CMK (cell line): ENCODE data around the gene MAGOHB.
"Not testable (repeated sequence)": the region's sequence is repeated elsewhere in the genome, so short reads cannot be mapped to it uniquely, and the experiment has no call there.

Experiments used
- DNase-seq: peaks from one replicate; pipeline ENCODE4 v3.0.0-alpha.2; 2010; ENCODE audit warnings: low read depth

The MAGOHB gene

GRCh38 chr12:10613349-10614055 is at the start of gene MAGOHB:
Gene MAGOHB, minus strand, starts transcription at chr12:10613609. Its CDS starts 77 bp downstream, at chr12:10613532.
- peak; percentile 88 for DNase-seq

GRCh38 chr12:10661338-10661737 is 47.9 kb upstream of the MAGOHB start:
- DNase-seq: no peak

GRCh38 chr12:10654003-10654402 is 40.6 kb upstream of the MAGOHB start:
- no peak for DNase-seq

GRCh38 chr12:10652192-10652591 is 38.8 kb upstream of the MAGOHB start:
- DNase-seq: no peak

GRCh38 chr12:10646576-10646975 is 33.2 kb upstream of the MAGOHB start:
- DNase-seq: not testable (repeated sequence)

- no peak for DNase-seq
These were observed 32.5 kb upstream of the MAGOHB start for GRCh38 chr12:10645910-10646309.

GRCh38 chr12:10641735-10642500 is 28.5 kb upstream of the MAGOHB start:
- DNase-seq: no peak

GRCh38 chr12:10638728-10639127 is 25.3 kb upstream of the MAGOHB start:
- no peak for DNase-seq

GRCh38 chr12:10636611-10637010 is 23.2 kb upstream of the MAGOHB start:
- DNase-seq: no peak

- DNase-seq: no peak
These were observed 22.7 kb upstream of the MAGOHB start for GRCh38 chr12:10636124-10636523.

- no peak for DNase-seq
These were observed 21.9 kb upstream of the MAGOHB start for GRCh38 chr12:10635306-10635705.

- DNase-seq: no peak
These were observed 21.0 kb upstream of the MAGOHB start for GRCh38 chr12:10634427-10634826.

- no peak for DNase-seq
These were observed 20.1 kb upstream of the MAGOHB start for GRCh38 chr12:10633541-10633940.

GRCh38 chr12:10632226-10632625 is 18.8 kb upstream of the MAGOHB start:
- DNase-seq: no peak

GRCh38 chr12:10624605-10625004 is 11.2 kb upstream of the MAGOHB start:
- DNase-seq: no peak

- DNase-seq: no peak
These were observed 9.7 kb upstream of the MAGOHB start for GRCh38 chr12:10623131-10623530.

- no peak for DNase-seq
These were observed 7.9 kb upstream of the MAGOHB start for GRCh38 chr12:10621278-10621677.

- no peak for DNase-seq
These were observed 6.8 kb upstream of the MAGOHB start for GRCh38 chr12:10620078-10620779.

GRCh38 chr12:10618338-10618987 is 5.1 kb upstream of the MAGOHB start:
- DNase-seq: no peak

- no peak for DNase-seq
These were observed 4.5 kb upstream of the MAGOHB start for GRCh38 chr12:10617863-10618262.

GRCh38 chr12:10615532-10615931 is 2.1 kb upstream of the MAGOHB start:
- DNase-seq: no peak

GRCh38 chr12:10614056-10614370 is 604 bp upstream of the MAGOHB start:
- no peak for DNase-seq

GRCh38 chr12:10612984-10613348 is 443 bp downstream of the MAGOHB start:
- no peak for DNase-seq
